ENCODE measurements around the gene ZNF22. TPM values are rescaled to one million over a fixed set of nuclear protein-coding genes. Genes with fewer than 3 reads are reported as not detected.

ZNF22 gene
- total RNA-seq, 1 experiment from 2014 or later: 36.9 TPM

GRCh38 chr10:44983066-44983894 is 17.4 kb upstream of the ZNF22 start:
- no peak overlapping the region for H3K4me3 Mint-ChIP-seq
- Histone ChIP-seq H3K9ac (ENCODE audit: extremely low read depth, insufficient read length, low read length) (no peak overlapping the region), H3T11ph (ENCODE audit: low read length) (no peak overlapping the region), H3K4ac (ENCODE audit: low read depth, low read length) (no peak overlapping the region), H3K27ac (ENCODE audit: insufficient read length, low read depth, low read length) (no peak overlapping the region), H4K20me1 (ENCODE audit: control insufficient read depth, insufficient read depth, insufficient read length) (no peaks in the 10 kb centered on the region), H3K4me1 (ENCODE audit: insufficient read depth, low read length) (peaks cover 11% of the 10 kb centered on the region; the same call in 1 of the 2 replicates), H3K9me3 (ENCODE audit: control insufficient read depth, low read depth, low read length) (no peaks in the 10 kb centered on the region), H3K4me2 (ENCODE audit: insufficient read depth, insufficient read length, low read length) (no peak overlapping the region), H3K27me3 (ENCODE audit: insufficient read depth, low read length) (no peaks in the 10 kb centered on the region), H4K8ac (replicated peaks; ENCODE audit: insufficient read length, low read depth, low read length) (no peak overlapping the region), H2BK20ac (ENCODE audit: low read depth, low read length, poor library complexity, severe bottlenecking) (no peak overlapping the region), H2AK5ac (ENCODE audit: insufficient read length, low read length) (no peak overlapping the region), H4K91ac (ENCODE audit: insufficient read length, low read depth, low read length) (no peak overlapping the region), H3K79me1 (ENCODE audit: insufficient read depth, low read depth, low read length, poor library complexity, severe bottlenecking) (no peaks in the 10 kb centered on the region), H2BK120ac (ENCODE audit: low read depth, low read length, poor library complexity, severe bottlenecking) (no peak overlapping the region), H2BK5ac (ENCODE audit: insufficient read length, low read length) (no peak overlapping the region), H4K5ac (ENCODE audit: insufficient read length, low read depth, low read length) (no peak overlapping the region), H3K23ac (ENCODE audit: insufficient read length, low read depth, low read length) (no peak overlapping the region), H3K23me2 (ENCODE audit: insufficient read length, low read depth, low read length, poor library complexity, severe bottlenecking) (no peaks in the 10 kb centered on the region), H3K56ac (ENCODE audit: insufficient read length, low read depth, low read length) (no peak overlapping the region), H2BK15ac (ENCODE audit: low read depth, low read length) (no peak overlapping the region), H3K14ac (ENCODE audit: insufficient read depth, low read length) (0 out of 2 replicates have a peak overlapping the region, but pooled peaks have one; percentile 4), H3K18ac (ENCODE audit: insufficient read length, low read depth, low read length) (no peak overlapping the region), H2BK12ac (ENCODE audit: insufficient read length, low read depth, low read length) (no peak overlapping the region), H2AFZ (ENCODE audit: low read length) (no peak overlapping the region), H3K79me2 (ENCODE audit: insufficient read depth, low read length) (no peaks in the 10 kb centered on the region)
- H3K27me3 Mint-ChIP-seq (ENCODE audit: low read depth): peaks cover 4% of the 10 kb centered on the region
- TF ChIP-seq CTCF (conservative IDR thresholded peaks at IDR 0.05): no peak
- WGBS (ENCODE audit: extremely low coverage, insufficient read length, low lambda C conversion rate): no CpG with 5 or more reads among the region's 13 CpGs
- H3K36me3 Mint-ChIP-seq (ENCODE audit: insufficient read depth in 1 of 3, low read depth in 3 of 3): peaks cover 4% of the 10 kb centered on the region in 3 experiments; a peak in 3 of 7 replicates
- H3K27ac Mint-ChIP-seq: peak overlapping the region in 1 of 3 experiments; percentile 92; a peak in 2 of 7 replicates
- DNase-seq: no peak
- H3K4me1 Mint-ChIP-seq: peaks cover 62 to 67% of the 10 kb centered on the region in 2 experiments
- H3K9me3 Mint-ChIP-seq: no peaks in the 10 kb centered on the region

Data from H9 (cell line).